Measurements from ENCODE around the gene MME.
"Not testable (repeated sequence)": the region's sequence is repeated elsewhere in the genome, so short reads cannot be mapped to it uniquely, and the experiment has no call there.

The MME gene

GRCh38 chr3:155193868-155194267 is 113.7 kb downstream of the MME start:
- DNase-seq (ENCODE audit: low spot score), result no peak

DNA sequence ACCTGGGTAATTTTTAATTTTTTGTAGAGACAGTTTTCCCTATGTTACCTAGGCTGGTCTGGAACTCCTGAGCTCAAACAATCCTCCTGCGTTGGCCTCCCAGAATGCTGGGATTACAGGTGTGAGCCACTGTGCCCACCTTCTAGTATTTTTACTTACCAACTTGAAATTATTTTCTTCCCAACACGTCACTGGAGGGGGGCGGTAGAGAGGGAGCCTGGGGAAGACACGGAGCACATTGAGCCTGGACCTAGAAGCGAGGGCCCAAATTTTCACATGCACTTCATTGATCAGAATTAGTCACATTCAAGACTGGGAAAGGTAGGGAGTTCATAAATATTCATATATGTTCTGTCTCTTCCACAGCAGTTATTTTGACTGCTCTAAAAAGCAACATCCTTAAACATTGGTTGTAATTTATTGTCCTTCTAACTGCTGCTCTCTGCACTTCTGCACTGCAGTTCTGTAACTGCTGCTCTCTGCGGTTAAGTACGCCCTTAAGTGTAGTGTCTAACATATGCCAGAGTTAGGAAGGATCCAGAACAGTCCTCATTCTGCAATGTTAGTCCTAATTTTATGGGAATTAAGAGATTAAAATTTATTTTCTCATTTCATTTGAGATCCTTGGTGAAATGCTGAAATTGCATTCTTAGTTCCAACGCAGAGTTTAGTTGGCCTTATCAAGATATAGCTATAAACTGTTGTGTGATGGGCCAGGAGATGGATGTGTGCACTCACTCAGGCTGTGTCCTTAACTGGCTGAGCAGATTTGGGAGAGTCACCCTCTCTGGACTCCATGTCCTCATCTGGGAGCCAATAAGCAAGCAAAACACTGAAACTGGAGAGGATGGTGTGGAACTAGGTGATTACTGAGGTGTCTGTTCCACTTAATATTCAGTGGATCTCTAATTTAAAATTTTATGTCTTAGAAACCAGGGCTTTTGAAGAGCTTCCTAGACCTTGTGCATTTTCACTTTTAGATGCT is 115.1 kb downstream of the MME start:
- DNase-seq (ENCODE audit: low spot score), result no peak

DNA sequence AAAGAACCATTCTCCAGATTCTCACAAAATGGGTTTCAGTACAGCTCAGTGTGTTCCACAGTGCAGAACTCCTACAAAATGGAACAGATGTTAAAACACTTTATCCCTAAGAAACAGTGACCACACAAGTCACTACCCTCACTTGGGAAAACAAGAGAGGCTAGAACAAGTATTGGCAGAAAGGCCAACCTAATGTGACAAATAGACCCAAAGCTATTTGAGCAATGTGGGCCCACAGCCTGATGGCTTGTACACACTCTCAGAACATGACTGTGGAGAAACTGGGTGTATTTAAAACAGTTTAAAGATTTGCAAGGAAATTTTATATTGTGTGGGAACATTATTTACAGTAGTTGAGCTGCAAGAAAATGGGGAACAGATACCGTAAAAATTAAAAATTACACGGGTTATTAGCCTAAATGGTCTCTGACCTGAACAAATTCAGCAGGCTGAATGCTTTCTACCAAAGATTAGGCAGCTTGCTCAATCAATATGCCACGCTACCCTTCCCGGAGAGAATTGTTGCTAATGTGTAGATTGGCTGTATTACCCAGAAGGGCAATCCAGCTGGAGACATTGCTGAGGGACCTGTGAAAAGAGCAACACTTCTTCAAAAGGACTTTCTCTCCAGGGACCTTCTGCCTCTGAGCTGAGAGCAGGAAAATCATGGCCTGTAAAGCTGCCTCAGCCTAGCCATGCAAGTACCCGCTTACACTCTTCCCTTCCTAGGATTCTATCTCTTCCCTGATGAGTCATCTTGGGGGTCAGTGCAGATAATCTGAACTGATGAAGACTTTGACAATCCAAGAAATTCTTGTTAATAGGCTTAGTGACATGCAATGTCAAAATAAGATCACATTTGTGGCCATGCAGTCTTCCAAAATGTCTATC is 116.3 kb downstream of the MME start:
- no peak for DNase-seq (ENCODE audit: low spot score)

DNA sequence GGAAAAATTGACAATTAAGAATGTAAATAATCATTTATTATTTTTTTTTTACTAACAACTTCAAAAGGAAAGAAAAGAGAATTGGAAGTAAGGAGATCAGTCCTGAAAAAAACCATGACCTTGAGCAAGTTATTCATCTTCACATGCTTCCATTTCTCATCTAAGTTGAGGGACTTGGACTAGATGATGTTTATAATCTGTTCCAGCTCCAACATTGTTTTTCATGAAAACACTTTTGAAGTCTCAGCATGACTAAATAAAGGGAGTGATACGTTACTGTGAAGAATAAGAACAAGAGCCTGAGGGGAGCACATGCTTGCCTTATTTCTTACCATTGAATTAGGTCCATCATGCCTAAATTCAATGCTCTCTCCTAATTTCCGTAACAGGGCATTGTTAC is 117.7 kb downstream of the MME start:
- DNase-seq (ENCODE audit: low spot score), result no peak

GRCh38 chr3:155202626-155203025 is 122.5 kb downstream of the MME start:
- no peak for DNase-seq (ENCODE audit: low spot score)

DNA sequence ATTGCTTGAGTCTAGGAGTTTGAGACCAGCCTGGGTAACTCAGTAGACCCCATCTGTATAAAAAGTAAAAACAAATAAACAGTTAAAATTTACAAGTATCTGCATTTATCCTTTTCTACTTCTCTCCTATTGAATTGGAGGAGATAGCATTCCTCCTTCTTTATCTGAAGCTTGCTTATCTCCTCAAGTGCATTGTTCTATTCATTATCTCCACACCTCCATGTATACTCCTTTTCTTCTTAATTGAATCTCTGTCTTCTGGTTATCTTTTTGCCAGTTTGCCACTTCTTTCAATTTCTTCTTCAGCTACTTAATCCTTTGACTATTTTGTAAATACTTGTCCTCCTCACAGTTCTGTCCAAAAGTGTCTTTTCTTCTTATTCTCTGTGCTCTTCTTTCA is 124.7 kb downstream of the MME start:
- no peak for DNase-seq (ENCODE audit: low spot score)

DNA sequence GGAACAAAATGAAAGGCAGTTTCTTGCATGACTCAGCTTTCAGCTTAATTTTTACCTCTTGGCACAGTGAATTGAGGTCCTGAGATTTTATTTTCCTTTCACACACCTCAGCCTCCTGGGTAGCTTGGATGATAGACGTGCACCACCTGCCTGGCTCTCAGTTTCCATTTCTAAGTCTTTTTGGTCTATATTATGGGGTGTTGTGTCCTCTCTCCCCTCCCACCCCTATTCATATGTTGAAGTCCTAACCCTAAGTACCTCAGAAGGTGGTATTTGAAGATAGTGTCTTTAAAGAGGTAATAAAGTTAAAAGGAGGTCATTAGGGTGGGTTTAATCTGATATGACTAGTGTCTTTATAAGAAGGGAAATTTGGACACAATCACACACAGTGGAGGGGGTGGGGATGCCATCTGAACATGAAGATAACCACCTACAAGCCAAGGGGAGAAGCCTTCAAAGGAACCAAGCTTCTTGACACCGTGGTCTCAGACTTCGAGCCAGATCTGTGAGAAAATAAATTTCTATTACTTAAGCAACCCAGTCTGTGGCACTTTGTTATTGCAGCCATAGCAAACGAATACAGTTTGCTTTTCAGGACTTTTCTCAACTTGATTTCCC is 128.2 kb downstream of the MME start:
- DNase-seq (ENCODE audit: low spot score), result no peak

DNA sequence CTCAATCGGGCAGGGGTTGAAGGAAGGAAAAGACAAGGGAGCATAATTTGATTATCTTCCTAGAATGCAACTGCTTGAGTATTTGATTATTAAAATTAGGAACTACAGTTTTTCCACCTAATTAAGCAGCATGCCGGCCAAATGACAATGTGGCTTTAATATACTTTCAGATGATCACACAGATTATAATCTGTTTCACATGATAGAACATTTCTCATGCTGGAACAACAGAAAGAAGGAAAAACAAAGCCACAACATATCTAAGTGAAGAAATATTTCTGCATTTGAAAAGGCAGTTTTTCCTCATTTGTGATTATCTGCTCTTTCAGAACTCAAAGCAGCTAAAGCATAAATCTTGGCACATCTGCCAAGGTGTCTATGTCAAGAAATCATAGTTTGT is 130.6 kb downstream of the MME start:
- DNase-seq (ENCODE audit: low spot score), result no peak

DNA sequence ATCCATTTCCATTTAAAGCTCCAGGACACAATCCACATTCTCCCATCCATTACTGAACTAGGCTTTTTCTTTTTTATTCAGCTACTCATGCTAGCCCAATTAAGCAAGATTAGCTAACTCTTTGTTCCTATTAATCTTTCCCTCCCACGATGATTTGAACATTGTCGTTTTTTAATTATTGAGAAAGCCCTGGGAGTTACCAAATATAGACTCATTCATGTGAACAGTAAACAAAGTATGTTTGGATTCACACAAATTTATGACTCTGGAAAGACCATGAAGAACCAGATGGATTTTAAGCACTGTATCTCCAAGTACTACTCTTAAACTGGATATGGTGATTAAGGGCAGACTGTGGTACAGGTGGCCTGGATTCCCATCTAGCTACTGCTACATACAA is 131.1 kb downstream of the MME start:
- no peak for DNase-seq (ENCODE audit: low spot score)

DNA sequence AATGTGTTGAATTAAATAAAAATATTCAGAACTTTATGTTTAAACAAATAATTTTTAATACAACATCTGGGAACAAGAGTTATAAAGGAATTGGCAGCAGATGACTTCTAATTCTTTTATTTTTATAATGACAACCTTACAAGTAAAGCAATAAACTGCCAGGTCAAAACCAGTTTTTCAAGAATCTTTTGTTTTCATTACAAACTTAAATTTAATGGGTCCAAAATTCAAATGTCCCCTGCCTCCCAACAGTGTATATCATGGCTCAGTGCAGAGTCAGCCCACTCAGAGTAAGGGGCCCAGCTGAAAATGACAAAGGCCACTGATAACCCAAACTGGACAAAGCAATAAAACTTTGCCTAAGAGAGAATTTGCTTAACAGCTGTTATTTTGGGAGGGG is 131.8 kb downstream of the MME start:
- DNase-seq (ENCODE audit: low spot score), result no peak

GRCh38 chr3:155216007-155216406 is 135.9 kb downstream of the MME start:
- DNase-seq (ENCODE audit: low spot score), result not testable (repeated sequence)

GRCh38 chr3:155217591-155217990 is 137.5 kb downstream of the MME start:
- no peak for DNase-seq (ENCODE audit: low spot score)

DNA sequence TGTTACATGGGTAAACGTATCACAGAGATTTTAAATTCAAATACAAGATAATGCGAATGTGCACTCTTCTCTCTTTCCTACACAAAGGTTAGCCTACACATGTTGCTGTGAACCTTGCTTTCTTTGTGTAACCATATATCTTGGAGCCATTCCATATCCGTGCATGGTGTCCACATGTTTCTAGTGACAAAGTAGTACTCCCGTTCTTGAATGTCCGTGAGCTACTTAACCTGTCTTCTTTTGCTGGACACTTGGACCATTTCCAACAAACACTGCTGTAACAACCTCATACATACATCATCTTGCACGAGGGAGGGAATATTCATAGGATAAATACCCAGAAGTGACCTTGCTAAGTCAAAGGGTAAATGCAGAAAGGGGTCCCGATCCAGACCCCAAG is 138.3 kb downstream of the MME start:
- no peak for DNase-seq (ENCODE audit: low spot score)

GRCh38 chr3:155219106-155219505 is 139.0 kb downstream of the MME start:
- DNase-seq (ENCODE audit: low spot score), result no peak

DNA sequence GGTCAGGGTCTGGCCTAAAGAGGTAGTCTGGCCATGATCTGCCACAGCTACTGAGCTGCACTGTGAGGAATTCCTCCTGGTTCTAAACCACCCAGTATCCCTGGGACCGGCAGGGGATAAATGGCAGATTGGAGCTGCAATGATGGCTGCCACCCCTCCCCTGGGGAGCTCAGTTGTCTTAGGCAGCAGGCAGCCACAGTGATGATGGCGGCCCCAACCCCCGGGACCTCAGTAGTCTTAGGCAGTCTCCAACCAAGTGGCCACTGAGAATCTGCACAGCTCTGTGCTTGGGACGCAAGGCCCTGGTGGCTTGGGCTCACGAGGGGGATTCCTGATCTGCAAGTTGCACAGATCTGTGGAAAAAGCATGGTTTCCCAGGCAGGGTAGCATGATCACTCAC is 145.3 kb downstream of the MME start:
- no peak for DNase-seq (ENCODE audit: low spot score)

GRCh38 chr3:155227141-155227540 is 147.0 kb downstream of the MME start:
- DNase-seq (ENCODE audit: low spot score), result no peak

DNA sequence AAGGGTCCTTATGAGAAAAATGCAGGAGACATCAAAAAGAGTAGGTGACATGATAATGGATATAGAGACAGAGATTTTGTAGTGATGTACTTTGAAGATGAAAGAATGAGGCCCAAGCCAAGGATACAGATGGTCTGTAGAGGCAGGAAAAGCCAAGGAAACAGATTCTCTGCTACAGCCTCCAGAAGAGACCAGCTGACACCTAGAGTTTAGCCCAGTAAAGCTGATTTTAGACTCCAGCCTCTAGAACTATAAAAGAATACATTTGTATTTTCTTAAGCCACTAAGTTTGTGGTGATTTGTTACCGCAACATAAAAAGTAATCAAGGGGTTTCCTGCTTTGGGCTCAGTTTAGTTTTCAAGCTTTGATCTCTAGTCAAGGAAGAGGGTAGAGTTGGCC is 148.6 kb downstream of the MME start:
- no peak for DNase-seq (ENCODE audit: low spot score)

- DNase-seq (ENCODE audit: low spot score), result no peak
These were observed 149.0 kb downstream of the MME start for GRCh38 chr3:155229086-155229485.

DNA sequence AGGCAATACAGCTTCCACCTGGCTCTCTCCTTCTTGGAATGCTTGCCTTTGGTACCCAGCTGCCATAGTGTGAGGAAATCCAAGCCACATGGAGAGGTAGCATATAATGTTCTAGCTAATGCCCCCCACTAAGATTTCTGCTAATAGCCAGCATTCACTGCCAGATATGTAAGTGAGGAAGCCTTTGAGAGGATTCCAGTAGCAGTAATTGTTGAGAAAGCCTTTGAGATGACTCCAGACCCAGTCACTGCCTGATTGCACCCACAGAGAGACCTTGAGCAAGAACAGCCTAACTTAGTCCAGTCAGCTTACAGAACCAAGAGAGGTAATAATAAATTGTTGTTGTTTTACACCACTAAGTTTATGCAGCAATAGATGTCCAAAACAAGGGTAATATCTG is 150.3 kb downstream of the MME start:
- no peak for DNase-seq (ENCODE audit: low spot score)

GRCh38 chr3:155231792-155232191 is 151.7 kb downstream of the MME start:
- no peak for DNase-seq (ENCODE audit: low spot score)

GRCh38 chr3:155232605-155233004 is 152.5 kb downstream of the MME start:
- DNase-seq (ENCODE audit: low spot score), result no peak

DNA sequence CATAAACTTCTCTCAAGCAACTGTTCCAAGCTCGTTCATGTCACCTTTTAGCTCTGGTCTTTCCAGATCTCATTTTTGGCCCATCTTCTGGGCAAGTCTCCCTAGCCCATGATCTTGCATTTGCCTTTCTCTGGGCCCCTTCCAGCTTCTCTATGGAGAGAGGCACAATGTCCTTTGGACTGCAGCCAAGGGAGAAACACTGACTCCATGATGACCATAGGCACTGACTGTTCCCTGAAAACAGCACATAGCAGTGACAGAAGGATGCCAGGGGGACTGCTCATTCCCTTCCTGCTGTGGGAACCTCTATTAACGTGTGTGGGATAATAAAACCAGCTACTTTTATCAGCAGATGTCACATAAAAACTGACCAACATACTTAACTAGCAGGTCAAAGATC is 153.1 kb downstream of the MME start:
- DNase-seq (ENCODE audit: low spot score), result no peak
